ENCODE data around the gene MYO5A.
A peak's percentile ranks its signal among the peaks of the same experiment; 100 is the strongest.
"Not testable (repeated sequence)": the region's sequence is repeated elsewhere in the genome, so short reads cannot be mapped to it uniquely, and the experiment has no call there.

MYO5A gene

DNA sequence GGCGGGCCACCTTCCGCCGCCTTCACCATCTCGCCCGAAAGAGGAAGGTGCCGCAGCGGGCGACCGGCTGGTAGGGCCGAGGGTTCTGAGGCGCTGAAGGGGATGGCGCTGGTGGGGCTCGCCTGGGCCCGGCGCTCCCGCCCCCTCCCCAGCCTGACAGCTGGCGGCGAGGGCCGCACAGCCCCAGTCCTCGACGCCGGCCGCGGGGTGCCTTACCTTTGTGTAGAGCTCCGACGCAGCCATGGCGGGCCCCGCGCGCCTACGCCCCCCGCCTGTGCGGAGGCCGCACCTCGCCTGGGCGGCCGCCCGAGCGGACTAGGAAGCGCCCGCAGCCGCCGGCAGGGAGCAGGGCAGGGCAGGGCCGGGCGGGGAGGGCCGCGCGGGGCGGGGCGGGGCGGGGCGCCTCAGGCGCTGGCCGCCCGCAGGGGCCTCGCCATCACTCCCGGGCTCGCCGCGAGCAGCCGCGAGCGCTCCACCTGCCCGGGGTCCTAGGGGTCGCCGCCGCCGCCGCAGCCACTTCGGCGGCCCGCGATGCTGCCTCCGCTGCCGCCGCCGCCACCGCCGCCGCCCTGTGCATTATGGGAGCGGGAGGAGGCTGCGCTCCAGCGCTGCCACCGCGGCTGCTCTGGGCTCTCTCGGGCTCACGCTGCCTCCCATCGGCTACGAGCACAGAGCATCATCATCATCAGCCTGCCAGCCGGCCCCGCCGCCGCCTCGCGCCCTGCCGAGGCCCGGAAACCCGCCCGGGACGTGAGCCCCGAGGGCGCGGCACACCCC, at the start of gene MYO5A:
Gene MYO5A, minus strand, starts transcription at position 317 of the 777 bp plus-strand sequence. Its CDS starts 74 bp downstream, at position 243.
- peak; percentile 76 for DNase-seq

GRCh38 chr15:52576692-52577091, 48.0 kb upstream of the MYO5A start:
- no peak for DNase-seq

GRCh38 chr15:52575573-52575972, 46.9 kb upstream of the MYO5A start:
- DNase-seq, result not testable (repeated sequence)

DNA sequence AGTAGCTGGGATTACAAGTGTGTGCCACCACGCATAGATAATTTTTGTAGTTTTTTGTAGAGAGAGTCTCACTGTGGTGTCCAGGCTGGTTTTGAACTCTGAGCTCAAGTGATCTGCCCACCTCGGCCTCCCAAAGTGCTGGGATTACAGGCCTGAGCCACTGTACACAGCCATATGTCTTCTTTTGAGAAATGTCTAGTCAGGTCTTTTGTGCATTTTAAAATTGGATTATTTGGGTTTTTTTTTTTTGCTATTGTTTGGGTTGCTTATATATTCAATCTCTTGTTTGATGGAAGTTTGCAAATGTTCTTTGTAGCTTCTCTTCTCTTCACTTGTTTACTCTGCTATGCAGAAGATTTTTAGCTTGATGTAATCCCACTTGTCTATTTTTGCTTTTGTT, 46.4 kb upstream of the MYO5A start:
- DNase-seq, result no peak

- not testable (repeated sequence) for DNase-seq
These were observed 45.9 kb upstream of the MYO5A start for GRCh38 chr15:52574623-52575022.

DNA sequence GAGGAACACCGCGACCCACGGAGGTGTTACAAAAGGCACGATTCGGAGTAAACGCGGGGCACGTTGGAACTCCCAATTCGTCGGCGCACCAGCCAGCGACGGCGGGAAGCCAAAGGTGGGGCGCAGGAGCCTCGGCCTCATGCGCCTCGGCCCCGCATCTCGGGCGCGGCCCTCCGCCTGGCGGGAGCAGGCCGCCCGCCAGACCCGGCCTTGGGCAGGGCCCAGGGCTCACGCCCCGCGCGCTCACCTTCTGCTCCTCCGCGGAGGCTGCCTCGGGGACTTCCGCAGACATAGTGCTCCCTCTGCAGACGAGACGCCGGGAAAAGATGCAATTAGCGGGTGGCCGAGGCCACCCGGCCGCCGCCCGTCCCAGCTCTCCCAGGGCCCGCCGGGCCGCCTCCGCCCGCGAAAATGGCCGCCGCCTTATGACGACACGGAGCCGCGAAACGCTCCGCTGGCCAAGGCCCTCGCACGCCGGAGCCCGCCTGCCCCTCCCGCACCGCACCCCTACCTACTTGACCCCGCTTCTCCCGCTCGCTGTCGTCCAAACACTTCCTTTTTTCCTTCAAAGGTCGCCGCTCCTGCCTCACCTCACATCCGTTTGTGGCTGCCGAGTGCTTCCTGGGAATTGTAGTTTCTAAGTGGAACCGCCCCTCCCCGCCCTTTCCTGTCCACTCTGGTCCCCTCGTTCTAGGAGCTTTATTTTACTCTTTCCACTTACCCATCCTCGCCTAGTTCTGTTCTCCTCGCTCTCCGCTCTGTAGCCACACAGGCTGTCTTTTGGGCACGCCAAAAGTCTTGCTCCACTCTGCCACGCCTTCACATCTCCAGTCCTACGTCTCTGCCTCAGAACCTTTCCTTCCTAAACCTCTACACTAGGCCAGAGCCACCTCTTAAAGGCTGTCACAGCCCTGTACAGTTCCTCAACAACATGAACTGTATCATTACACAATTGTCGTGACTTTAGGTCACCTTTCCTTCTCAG, 40.2 kb upstream of the MYO5A start, which contains the start of gene ARPP19:
Gene ARPP19, minus strand, starts transcription at position 430 of the 985 bp plus-strand sequence. Its CDS starts 138 bp downstream, at position 292.
- peak; percentile 92 for DNase-seq

GRCh38 chr15:52567871-52568600, 39.4 kb upstream of the MYO5A start:
- no peak for DNase-seq

DNA sequence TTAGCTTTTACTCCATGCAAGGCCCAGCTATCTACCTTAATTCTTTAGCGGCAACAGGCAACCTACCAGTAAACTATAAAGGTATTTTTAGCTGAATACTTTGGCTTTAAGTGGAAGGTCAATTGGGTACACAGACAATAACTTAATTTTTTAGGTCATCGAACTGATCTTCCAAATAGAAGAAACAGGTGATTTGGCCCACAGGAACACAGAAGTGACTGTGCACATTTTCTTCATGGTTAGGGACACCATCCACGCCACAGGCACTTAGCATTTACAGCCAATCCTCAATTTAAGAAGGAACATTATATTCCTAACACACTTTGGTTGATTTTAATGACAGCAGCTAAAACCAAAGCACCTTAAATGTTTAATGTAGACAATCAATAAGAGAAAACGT, 38.2 kb upstream of the MYO5A start:
- no peak for DNase-seq

- DNase-seq, result not testable (repeated sequence)
These were observed 37.0 kb upstream of the MYO5A start for GRCh38 chr15:52565417-52566358.

GRCh38 chr15:52563501-52564060, 34.9 kb upstream of the MYO5A start:
- DNase-seq, result no peak

- no peak for DNase-seq
These were observed 30.9 kb upstream of the MYO5A start for GRCh38 chr15:52559575-52559974.

GRCh38 chr15:52559022-52559421, 30.3 kb upstream of the MYO5A start:
- no peak for DNase-seq

GRCh38 chr15:52558196-52558595, 29.5 kb upstream of the MYO5A start:
- no peak for DNase-seq

DNA sequence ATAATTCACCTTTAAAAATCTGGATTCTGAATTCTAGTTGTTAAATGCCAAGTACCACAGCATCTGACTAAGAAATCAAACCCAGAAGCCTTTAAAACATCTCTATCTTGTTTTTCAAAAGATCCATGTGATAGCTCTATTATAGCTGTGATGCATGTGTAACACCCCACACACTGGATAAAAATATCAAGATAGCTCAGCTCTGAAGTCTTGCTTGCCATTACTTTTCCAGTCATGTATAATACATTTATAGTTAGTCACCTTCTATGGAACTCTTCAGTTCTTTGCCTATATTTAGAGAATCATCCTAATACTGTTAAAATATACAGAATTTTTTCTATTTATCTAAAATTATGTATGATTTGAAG, 28.6 kb upstream of the MYO5A start:
- DNase-seq, result no peak

DNA sequence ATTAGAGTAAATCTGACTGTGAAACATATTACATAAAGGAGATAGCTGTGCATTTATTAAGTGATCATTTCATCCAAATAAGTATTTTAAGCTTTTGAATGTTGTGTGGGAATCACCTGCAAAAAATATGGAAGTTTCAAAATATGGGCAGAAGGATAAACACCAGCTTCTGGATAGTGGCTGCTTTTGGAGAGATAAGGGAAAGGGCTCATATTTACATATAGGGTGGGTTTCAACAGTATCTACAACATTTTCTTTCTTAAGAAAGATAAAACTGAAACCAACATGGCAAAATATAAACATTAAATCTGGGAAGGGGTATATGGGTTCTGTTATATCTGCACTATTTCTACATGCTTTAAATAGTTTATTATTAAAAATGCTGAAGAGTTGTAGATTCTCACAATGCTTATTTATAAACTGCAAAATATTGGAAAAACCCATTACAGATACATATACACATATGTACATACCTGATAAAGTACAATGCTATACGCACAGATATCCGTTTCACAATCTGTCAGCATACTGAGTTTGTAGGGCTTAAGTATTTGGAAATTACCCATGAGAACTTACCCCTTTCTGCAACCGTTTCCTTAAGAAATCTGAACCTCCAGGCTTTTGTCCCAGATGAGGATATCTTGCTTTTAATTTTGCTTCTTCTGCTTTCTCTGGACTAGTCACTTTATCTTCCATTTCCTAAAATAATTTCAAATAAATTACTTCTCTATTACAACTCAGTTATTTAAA, 28.0 kb upstream of the MYO5A start:
- DNase-seq, result no peak

DNA sequence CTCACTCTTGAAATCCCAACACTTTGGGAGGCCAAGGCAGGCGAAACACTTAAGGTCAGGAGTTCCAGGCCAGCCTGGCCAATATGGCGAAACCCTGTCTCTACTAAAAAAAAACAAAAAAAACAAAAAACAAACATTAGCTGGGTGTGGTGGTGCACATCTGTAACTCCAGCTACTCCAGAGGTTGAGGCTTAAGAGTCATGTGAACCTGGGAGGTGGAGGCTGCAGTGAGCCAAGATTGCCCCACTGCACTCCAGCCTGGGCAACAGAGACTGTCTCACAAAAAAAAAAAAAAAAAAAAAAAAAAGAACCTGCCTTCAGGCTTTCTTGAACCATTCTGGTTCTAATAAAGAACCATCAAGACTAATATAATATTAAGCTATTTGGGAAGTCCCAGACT, 23.6 kb upstream of the MYO5A start:
- no peak for DNase-seq

DNA sequence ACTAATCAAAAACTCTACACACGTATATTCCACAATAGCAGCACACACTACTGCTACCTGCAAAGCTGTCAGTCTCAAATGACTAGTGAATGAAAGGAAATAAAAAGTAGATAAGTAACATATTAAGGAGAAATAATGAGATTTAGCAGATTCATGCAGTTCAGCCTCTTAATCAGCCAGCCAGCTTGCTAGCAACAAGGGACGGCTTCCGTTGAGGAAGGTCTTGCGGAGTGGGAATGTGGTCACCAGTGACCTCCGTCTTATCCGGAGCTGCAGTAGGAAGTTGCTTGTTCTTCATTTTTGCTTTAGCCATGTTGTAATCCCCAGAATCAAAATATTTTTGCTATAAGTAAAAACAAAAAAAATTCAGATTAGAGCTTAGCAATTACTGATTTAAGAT, 23.1 kb upstream of the MYO5A start:
- DNase-seq, result no peak

DNA sequence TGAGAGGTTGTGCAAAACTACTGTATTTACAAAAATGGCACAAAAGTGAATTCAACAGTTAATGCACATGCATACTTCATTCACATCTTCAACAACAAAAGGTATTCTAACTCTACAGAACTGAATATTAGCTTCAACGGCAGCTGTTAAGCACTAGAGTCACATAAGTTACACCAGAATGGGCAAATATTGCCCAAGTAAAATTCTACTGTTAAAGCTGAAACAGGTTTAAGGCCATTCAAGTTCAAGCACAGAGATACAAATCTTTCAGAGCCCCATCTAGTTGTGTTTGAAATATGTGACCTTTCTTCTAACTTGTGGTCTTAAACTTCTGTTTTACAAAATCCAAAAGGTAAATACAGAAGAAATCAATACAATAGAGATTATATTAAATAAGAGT, 22.5 kb upstream of the MYO5A start:
- not testable (repeated sequence) for DNase-seq

- no peak for DNase-seq
These were observed 17.5 kb upstream of the MYO5A start for GRCh38 chr15:52546031-52546751.

Data from right hindlimb (tissue), 1 donor.